DND-41 (cell line): ENCODE measurements around the gene GTF3C5.
"Not testable (repeated sequence)": the region's sequence is repeated elsewhere in the genome, so short reads cannot be mapped to it uniquely, and the experiment has no call there.

ENCODE experiments used
- EZH2 ChIP-seq: IDR thresholded peaks from 3 replicates; pipeline ENCODE4 v1.6.1; 2012; ENCODE audit warnings: borderline replicate concordance, low read depth, mild to moderate bottlenecking, moderate library complexity, low read length, inconsistent platforms; ENCODE audit not compliant: severe bottlenecking
- TF ChIP-seq, protein P1 (sequence below): IDR thresholded peaks from 2 replicates; pipeline ENCODE4 v1.5.1; 2012; ENCODE audit warnings: borderline replicate concordance, low read length, moderate library complexity, mild to moderate bottlenecking; ENCODE audit not compliant: poor library complexity, severe bottlenecking; ENCODE audit errors: extremely low read depth

- not testable (repeated sequence) for TF ChIP-seq EZH2
- TF ChIP-seq, protein P1, sequence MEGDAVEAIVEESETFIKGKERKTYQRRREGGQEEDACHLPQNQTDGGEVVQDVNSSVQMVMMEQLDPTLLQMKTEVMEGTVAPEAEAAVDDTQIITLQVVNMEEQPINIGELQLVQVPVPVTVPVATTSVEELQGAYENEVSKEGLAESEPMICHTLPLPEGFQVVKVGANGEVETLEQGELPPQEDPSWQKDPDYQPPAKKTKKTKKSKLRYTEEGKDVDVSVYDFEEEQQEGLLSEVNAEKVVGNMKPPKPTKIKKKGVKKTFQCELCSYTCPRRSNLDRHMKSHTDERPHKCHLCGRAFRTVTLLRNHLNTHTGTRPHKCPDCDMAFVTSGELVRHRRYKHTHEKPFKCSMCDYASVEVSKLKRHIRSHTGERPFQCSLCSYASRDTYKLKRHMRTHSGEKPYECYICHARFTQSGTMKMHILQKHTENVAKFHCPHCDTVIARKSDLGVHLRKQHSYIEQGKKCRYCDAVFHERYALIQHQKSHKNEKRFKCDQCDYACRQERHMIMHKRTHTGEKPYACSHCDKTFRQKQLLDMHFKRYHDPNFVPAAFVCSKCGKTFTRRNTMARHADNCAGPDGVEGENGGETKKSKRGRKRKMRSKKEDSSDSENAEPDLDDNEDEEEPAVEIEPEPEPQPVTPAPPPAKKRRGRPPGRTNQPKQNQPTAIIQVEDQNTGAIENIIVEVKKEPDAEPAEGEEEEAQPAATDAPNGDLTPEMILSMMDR, result not testable (repeated sequence)
Measured at GRCh38 chr9:132998221-132998620, 32.6 kb upstream of the GTF3C5 start.
